Testis (tissue), 3 donors: ENCODE measurements around the gene OTUB1. TPM values are rescaled to one million over a fixed set of nuclear protein-coding genes. Genes with fewer than 3 reads are reported as not detected.

Source experiments
- DNase-seq: peaks from one replicate; pipeline ENCODE4 v3.0.0-alpha.2; 2019
- H3K27ac ChIP-seq, 2 donors: fragments of 200-600 bp; sonication (generic); one replicate each; pipeline ENCODE4 v1.5.1; 2019
- H3K27me3 ChIP-seq: fragments of 200-600 bp; sonication (generic); one replicate; pipeline ENCODE4 v1.5.1; 2019
- H3K36me3 ChIP-seq: fragments of 200-600 bp; sonication (generic); one replicate; pipeline ENCODE4 v1.5.1; 2017; ENCODE audit warnings: low read depth; ENCODE audit errors: missing control alignments
- H3K4me1 ChIP-seq: fragments of 200-600 bp; sonication (generic); one replicate; pipeline ENCODE4 v1.5.1; 2019
- H3K4me3 ChIP-seq, 2 donors: fragments of 200-600 bp; sonication (generic); one replicate each; pipeline ENCODE4 v1.5.1; 2017 to 2019
- H3K9me3 ChIP-seq: fragments of 200-600 bp; sonication (generic); one replicate; pipeline ENCODE4 v1.5.1; 2017
- CTCF ChIP-seq, 3 experiments: fragments of 450-650 bp in 2 of 3; fragments of 200-600 bp in 1 of 3; sonication (generic) in 1 of 3; IDR thresholded peaks; one replicate each; pipeline ENCODE4 v1.5.1; 2016 to 2019; ENCODE audit warnings: antibody characterized with exemption in 3 of 3, mild to moderate bottlenecking in 2 of 3, moderate library complexity in 1 of 3
- POLR2A ChIP-seq: fragments of 450-650 bp; IDR thresholded peaks from one replicate; pipeline ENCODE4 v1.6.1; 2017; ENCODE audit warnings: antibody characterized with exemption, mild to moderate bottlenecking, moderate library complexity
- WGBS, 2 donors: methylation state at CpG; one replicate each; pipeline ENCODE4 v1.1.5; 2018; 5-methylcytosine and 5-hydroxymethylcytosine counted together
- intact Hi-C: fragments of 100-400 bp; cut with DNase I; formaldehyde crosslinking; loops from one replicate; pipeline ENCODE4 v1.15.1; 2023; ENCODE audit warnings: low total_unique reads
- polyA plus RNA-seq: library from polyadenylated mRNA; stranded (reverse); fragments of 350-450 nt; fragmentation: Illumina TruSeq; extraction: RNeasy Lipid Tissue Mini Kit (QIAGEN cat#74804); gene quantifications from one replicate; pipeline ENCODE4 v1.2.3, GENCODE V29; 2014; ENCODE audit warnings: low read depth, low replicate concordance; ENCODE audit not compliant: insufficient read depth
- total RNA-seq, 2 donors: library from RNA; depleted of rRNA; stranded (reverse); fragments of >200 nt; gene quantifications; one replicate each; pipeline ENCODE4 v1.2.3, GENCODE V29; 2016

The OTUB1 gene
- total and polyA plus RNA-seq, 3 donors from 2014 or later: 115 to 145 (median 121) TPM

DNA sequence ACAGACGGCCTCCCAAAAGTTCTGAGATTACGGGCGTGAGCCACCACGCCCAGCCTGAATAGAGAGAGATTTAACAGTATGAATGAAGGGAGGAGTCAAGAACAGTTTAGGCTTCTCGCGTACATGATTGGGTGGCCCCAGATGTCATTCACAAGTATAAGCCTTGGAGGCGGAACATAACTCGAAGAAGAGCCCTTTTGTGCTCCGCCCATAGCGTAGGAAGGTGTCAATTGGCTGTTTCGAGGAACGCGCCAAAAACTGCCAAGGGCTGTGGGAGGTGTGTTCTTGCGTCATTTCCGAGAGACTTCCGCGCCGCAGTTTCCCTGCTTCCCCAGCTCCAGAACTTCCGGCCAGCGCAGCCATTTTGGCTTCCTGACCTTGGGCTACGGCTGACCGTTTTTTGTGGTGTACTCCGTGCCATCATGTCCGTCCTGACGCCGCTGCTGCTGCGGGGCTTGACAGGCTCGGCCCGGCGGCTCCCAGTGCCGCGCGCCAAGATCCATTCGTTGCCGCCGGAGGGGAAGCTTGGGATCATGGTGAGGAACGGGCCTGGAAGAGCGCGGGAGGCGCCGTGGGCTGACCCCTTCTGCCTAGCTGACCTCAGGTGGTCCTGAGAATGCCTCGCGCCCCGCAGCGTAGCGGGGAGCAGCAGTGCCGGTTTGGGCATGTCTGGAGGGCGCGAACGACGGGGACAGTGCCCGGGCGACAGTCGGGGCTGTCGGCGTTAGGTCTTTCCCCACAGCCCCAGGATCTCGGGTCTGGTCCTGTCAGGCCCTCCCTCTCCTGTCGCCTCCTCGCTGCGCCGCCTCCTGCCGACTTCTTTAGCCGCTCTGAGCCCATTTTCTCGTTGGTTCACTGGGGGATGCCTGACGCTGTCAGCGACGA is 11.7 kb upstream of the OTUB1 start, which contains the start of gene COX8A:
Gene COX8A, plus strand, starts transcription at position 362 of the 885 bp plus-strand sequence. Its CDS starts 61 bp downstream, at position 423.
- H3K27me3 ChIP-seq: no peaks in the 10 kb centered on the region
- peak within 1 kb of the TSS; percentile 94 for H3K4me3 ChIP-seq
- H3K9me3 ChIP-seq: no peaks in the 10 kb centered on the region
- intact Hi-C loops: no loop called here
- TF ChIP-seq CTCF (IDR thresholded peaks at IDR 0.05) (no peak), POLR2A (no peak)
- peak within 1 kb of the TSS; percentile 91 to 95 for H3K27ac ChIP-seq
- peaks cover 21% of the 10 kb centered on the region for H3K4me1 ChIP-seq
- no peaks in the 10 kb centered on the region for H3K36me3 ChIP-seq
- peak; percentile 100 for DNase-seq
- WGBS, 2 donors: 0% methylated on average over 48 to 54 of the region's 67 CpGs

DNA sequence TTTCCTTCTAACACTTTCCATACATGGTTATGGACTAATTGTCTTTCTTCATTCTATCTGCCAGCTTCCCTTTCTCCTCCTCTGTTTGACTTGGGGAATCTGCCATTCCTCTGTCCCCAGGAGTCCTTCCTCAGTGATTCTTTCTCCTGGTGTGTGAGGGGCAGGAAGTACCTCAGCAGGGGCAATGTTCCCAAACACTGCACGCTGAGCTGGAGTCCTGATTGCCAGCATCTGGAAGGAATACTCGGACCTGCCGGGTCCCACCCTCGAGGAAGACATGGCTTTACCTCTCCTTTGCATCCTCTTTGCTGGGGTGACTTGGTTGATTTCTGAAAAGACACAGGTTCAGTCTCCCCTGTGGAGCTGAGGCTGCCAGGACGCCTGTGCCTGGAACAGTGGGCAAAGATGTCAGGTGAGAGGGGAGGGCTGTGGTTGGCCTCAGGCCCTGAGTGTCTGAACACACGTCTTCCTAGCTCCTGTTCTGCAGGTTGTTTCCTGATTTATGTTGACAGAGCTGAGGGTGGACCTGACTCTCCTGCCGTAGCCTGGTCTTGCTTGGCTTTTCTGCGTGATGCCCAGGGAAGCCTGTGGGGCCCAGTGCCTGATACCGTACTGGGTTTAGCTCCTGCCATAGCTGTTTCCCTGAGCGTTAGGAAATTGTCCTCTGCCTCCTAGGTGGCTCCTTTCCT is 7.5 kb upstream of the OTUB1 start:
- no peaks in the 10 kb centered on the region for H3K36me3 ChIP-seq
- WGBS, 2 donors: 73 to 76% methylated on average over 10 of the region's 10 CpGs
- DNase-seq: no peak
- H3K4me1 ChIP-seq: peaks cover 21% of the 10 kb centered on the region
- H3K4me3 ChIP-seq: no peak overlapping the region
- no peak overlapping the region for H3K27ac ChIP-seq
- H3K9me3 ChIP-seq: no peaks in the 10 kb centered on the region
- intact Hi-C loops: no loop called here
- H3K27me3 ChIP-seq: no peaks in the 10 kb centered on the region
- TF ChIP-seq CTCF (IDR thresholded peaks at IDR 0.05) (no peak), POLR2A (no peak)

DNA sequence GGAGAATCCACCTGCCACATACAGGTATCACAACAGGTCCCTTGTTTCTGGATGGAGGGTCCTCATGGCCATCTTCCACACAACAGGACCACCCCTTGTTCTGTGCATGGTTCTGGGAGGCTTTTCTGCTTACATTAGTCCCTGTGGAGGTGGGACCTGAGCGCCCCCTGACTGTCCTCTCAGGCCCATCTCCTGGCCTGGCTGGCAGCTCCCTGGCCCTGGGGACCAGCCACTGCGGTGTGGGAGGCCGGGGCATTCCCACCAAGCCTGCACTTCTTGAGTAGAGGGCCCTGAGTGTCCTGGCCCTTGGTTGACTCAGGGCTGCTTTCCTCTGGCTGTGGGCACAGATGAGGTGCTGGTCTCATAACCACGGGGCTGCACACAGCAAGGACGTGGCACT is 6.8 kb upstream of the OTUB1 start:
- Histone ChIP-seq H3K4me1 (peaks cover 21% of the 10 kb centered on the region), H3K36me3 (no peaks in the 10 kb centered on the region), H3K4me3 (no peak overlapping the region), H3K27me3 (no peaks in the 10 kb centered on the region), H3K27ac (no peak overlapping the region), H3K9me3 (no peaks in the 10 kb centered on the region)
- no peak for TF ChIP-seq POLR2A
- TF ChIP-seq CTCF (IDR thresholded peaks at IDR 0.05): no peak
- 67 to 88% methylated on average over 3 to 5 of the region's 5 CpGs for WGBS, 2 donors
- no peak for DNase-seq
- intact Hi-C loops: no loop called here

GRCh38 chr11:63985812-63986155 is 454 bp upstream of the OTUB1 start:
- no peaks in the 10 kb centered on the region for H3K27me3 ChIP-seq
- no peak for DNase-seq
- intact Hi-C loops: no loop called here
- H3K4me3 ChIP-seq: peak overlapping the region; percentile 95 to 99
- peak overlapping the region in 1 of 2 donors; percentile 89 for H3K27ac ChIP-seq
- no peaks in the 10 kb centered on the region for H3K9me3 ChIP-seq
- peaks cover 13% of the 10 kb centered on the region for H3K4me1 ChIP-seq
- TF ChIP-seq CTCF (IDR thresholded peaks at IDR 0.05) (no peak), POLR2A (no peak)
- 0% methylated on average over 18 of the region's 18 CpGs for WGBS, 2 donors
- H3K36me3 ChIP-seq: no peaks in the 10 kb centered on the region
